IMR-90 (cell line): Measurements from ENCODE around the gene ZFAND2B. TPM values are rescaled to one million over a fixed set of nuclear protein-coding genes. Genes with fewer than 3 reads are reported as not detected.

Experiments used
- ATAC-seq: fragments of 200-7000 bp; cut with Tn5 transposase; 2 replicates; pipeline ENCODE4 v1.9.1; 2020; ENCODE audit warnings: low read depth, mild to moderate bottlenecking, moderate library complexity
- BruUV-seq: library from RNA; stranded (reverse); fragments of 400-500 nt; replicated peaks from 2 replicates; lab custom pipeline; 2021; lab: Mats Ljungman, UMichigan
- CTCF ChIA-PET: fragments of 300-600 bp; formaldehyde crosslinking; extraction: SDS; loops from one replicate; lab custom pipeline; 2021; ENCODE audit warnings: antibody characterized with exemption; lab: Yijun Ruan, JAX
- POLR2A ChIA-PET: fragments of 300-600 bp; sonication (Branson Sonifier 250); formaldehyde crosslinking; loops from one replicate; lab custom pipeline; 2022; ENCODE audit warnings: antibody characterized with exemption; ENCODE audit not compliant: unreplicated experiment; lab: Charles Lee
- DNase-seq: peaks from one replicate; pipeline ENCODE4 v3.0.0; 2013
- H2AFZ ChIP-seq: replicated peaks from 2 replicates; pipeline ENCODE3; 2013; ENCODE audit warnings: low read length, mild to moderate bottlenecking; ENCODE audit not compliant: poor library complexity
- H2AK5ac ChIP-seq: 2 replicates; pipeline ENCODE4 v1.6.1; 2013; ENCODE audit warnings: low read depth, low read length, inconsistent platforms
- H2AK9ac ChIP-seq: replicated peaks from 2 replicates; pipeline ENCODE3; 2013; ENCODE audit warnings: mild to moderate bottlenecking, low read depth, low read length, moderate library complexity; ENCODE audit not compliant: poor library complexity
- H2BK120ac ChIP-seq: 2 replicates; pipeline ENCODE4 v1.6.1; 2013; ENCODE audit warnings: low read depth, low read length, inconsistent platforms
- H2BK15ac ChIP-seq: 3 replicates; pipeline ENCODE4 v1.6.1; 2013; ENCODE audit warnings: low read depth, low read length, inconsistent platforms
- H2BK20ac ChIP-seq: 2 replicates; pipeline ENCODE4 v1.6.1; 2013; ENCODE audit warnings: low read depth, mild to moderate bottlenecking, inconsistent platforms, low read length, moderate library complexity
- H2BK5ac ChIP-seq: 2 replicates; pipeline ENCODE4 v1.6.1; 2013; ENCODE audit warnings: mild to moderate bottlenecking, low read depth, low read length, inconsistent platforms; ENCODE audit not compliant: poor library complexity, severe bottlenecking
- H3K14ac ChIP-seq: replicated peaks from 2 replicates; pipeline ENCODE4 v1.6.1; 2013; ENCODE audit warnings: low read depth, low read length, inconsistent platforms
- H3K18ac ChIP-seq: 2 replicates; pipeline ENCODE4 v1.6.1; 2013; ENCODE audit warnings: low read depth, low read length, control low read depth
- H3K23ac ChIP-seq: 2 replicates; pipeline ENCODE4 v1.6.1; 2013; ENCODE audit warnings: low read depth, low read length, inconsistent platforms
- H3K27ac ChIP-seq: 2 replicates; pipeline ENCODE4 v1.5.1; 2013; ENCODE audit warnings: mild to moderate bottlenecking, control low read depth, low read length; ENCODE audit not compliant: insufficient read depth
- H3K27me3 ChIP-seq: 2 replicates; pipeline ENCODE4 v1.6.1; 2013; ENCODE audit warnings: low read length; ENCODE audit not compliant: control insufficient read depth, insufficient read depth
- H3K36me3 ChIP-seq: 2 replicates; pipeline ENCODE4 v1.6.1; 2013; ENCODE audit warnings: low read length, mixed read lengths; ENCODE audit not compliant: control insufficient read depth, insufficient read depth
- H3K4ac ChIP-seq: 2 replicates; pipeline ENCODE4 v1.6.1; 2013; ENCODE audit warnings: low read depth, low read length, inconsistent platforms
- H3K4me1 ChIP-seq: 2 replicates; pipeline ENCODE4 v1.6.1; 2013; ENCODE audit warnings: low read length, mixed read lengths; ENCODE audit not compliant: control insufficient read depth, insufficient read depth
- H3K4me2 ChIP-seq: 2 replicates; pipeline ENCODE4 v1.6.1; 2013; ENCODE audit warnings: low read depth, mild to moderate bottlenecking, control low read depth, low read length, moderate library complexity
- H3K4me3 ChIP-seq: 2 replicates; pipeline ENCODE4 v1.5.1; 2013; ENCODE audit warnings: low read depth, mild to moderate bottlenecking, control low read depth, low read length, moderate library complexity; ENCODE audit not compliant: insufficient read depth
- H3K56ac ChIP-seq: 2 replicates; pipeline ENCODE4 v1.6.1; 2013; ENCODE audit warnings: low read length, inconsistent platforms; ENCODE audit not compliant: insufficient read depth; ENCODE audit errors: extremely low read depth
- H3K79me1 ChIP-seq, 2 experiments: 2 replicates each; pipeline ENCODE4 v1.6.1; 2013; ENCODE audit warnings: low read length in 2 of 2, inconsistent platforms in 1 of 2, low read depth in 1 of 2
- H3K9ac ChIP-seq: 2 replicates; pipeline ENCODE4 v1.6.1; 2013; ENCODE audit warnings: low read depth, low read length, control low read depth
- H3K9me1 ChIP-seq: 2 replicates; pipeline ENCODE4 v1.6.1; 2013; ENCODE audit warnings: low read length, inconsistent platforms; ENCODE audit not compliant: insufficient read depth
- H3K9me3 ChIP-seq: 2 replicates; pipeline ENCODE4 v1.6.1; 2013; ENCODE audit warnings: low read length; ENCODE audit not compliant: control insufficient read depth, insufficient read depth
- H4K20me1 ChIP-seq: 2 replicates; pipeline ENCODE4 v1.6.1; 2013; ENCODE audit warnings: low read length, inconsistent platforms; ENCODE audit not compliant: insufficient read depth
- H4K5ac ChIP-seq: 2 replicates; pipeline ENCODE4 v1.6.1; 2013; ENCODE audit warnings: mild to moderate bottlenecking, low read depth, low read length, control low read depth
- H4K8ac ChIP-seq, 2 experiments: 2 replicates each; pipeline ENCODE4 v1.6.1; 2013; ENCODE audit warnings: low read depth in 2 of 2, low read length in 2 of 2, control low read depth in 1 of 2, inconsistent platforms in 1 of 2
- H4K91ac ChIP-seq: 2 replicates; pipeline ENCODE4 v1.6.1; 2013; ENCODE audit warnings: low read depth, low read length, inconsistent platforms; ENCODE audit not compliant: insufficient read depth
- BHLHE40 ChIP-seq: fragments of 150-350 bp; IDR thresholded peaks from 2 replicates; pipeline ENCODE4 v1.6.1; 2016; ENCODE audit warnings: mild to moderate bottlenecking, low read depth, low read length
- CEBPB ChIP-seq: IDR thresholded peaks from 2 replicates; pipeline ENCODE4 v1.6.1; 2012; ENCODE audit warnings: low read depth, low read length, improper control_type of control experiment
- CHD1 ChIP-seq: IDR thresholded peaks from 2 replicates; pipeline ENCODE4 v1.6.1; 2012; ENCODE audit warnings: low read depth, low read length, improper control_type of control experiment
- CTCF ChIP-seq: conservative IDR thresholded peaks from 2 replicates; pipeline ENCODE4 v1.5.1; 2012; ENCODE audit warnings: mild to moderate bottlenecking, low read depth, low read length, improper control_type of control experiment
- ELK1 ChIP-seq: fragments of 150-350 bp; IDR thresholded peaks from 2 replicates; pipeline ENCODE4 v1.6.1; 2016; ENCODE audit warnings: low read depth, mild to moderate bottlenecking, low read length, moderate library complexity, borderline replicate concordance
- FOS ChIP-seq: fragments of 150-350 bp; IDR thresholded peaks from 2 replicates; pipeline ENCODE4 v1.6.1; 2016; ENCODE audit warnings: low read depth, low read length
- MAFK ChIP-seq: IDR thresholded peaks from 2 replicates; pipeline ENCODE4 v1.6.1; 2012; ENCODE audit warnings: low read depth, low read length, improper control_type of control experiment
- MAZ ChIP-seq: IDR thresholded peaks from 2 replicates; pipeline ENCODE4 v1.6.1; 2012; ENCODE audit warnings: low read depth, mild to moderate bottlenecking, low read length, improper control_type of control experiment, moderate library complexity, borderline replicate concordance
- MXI1 ChIP-seq: IDR thresholded peaks from 2 replicates; pipeline ENCODE4 v1.6.1; 2012; ENCODE audit warnings: low read depth, mild to moderate bottlenecking, low read length, moderate library complexity, borderline replicate concordance
- POLR2A ChIP-seq: IDR thresholded peaks from 2 replicates; pipeline ENCODE4 v1.6.1; 2012; ENCODE audit warnings: mild to moderate bottlenecking, low read depth, low read length
- RAD21 ChIP-seq: IDR thresholded peaks from 2 replicates; pipeline ENCODE4 v1.6.1; 2012; ENCODE audit warnings: low read length, improper control_type of control experiment
- RCOR1 ChIP-seq: IDR thresholded peaks from 2 replicates; pipeline ENCODE4 v1.6.1; 2012; ENCODE audit warnings: mild to moderate bottlenecking, low read length, improper control_type of control experiment; ENCODE audit not compliant: insufficient replicate concordance
- RFX5 ChIP-seq: IDR thresholded peaks from 2 replicates; pipeline ENCODE4 v1.8.0; 2012; ENCODE audit warnings: low read depth, mild to moderate bottlenecking, low read length, moderate library complexity
- SMC3 ChIP-seq: fragments of 150-350 bp; IDR thresholded peaks from 2 replicates; pipeline ENCODE4 v1.6.1; 2016; ENCODE audit warnings: low read depth, mild to moderate bottlenecking, antibody characterized with exemption, low read length, moderate library complexity
- USF2 ChIP-seq: fragments of 150-350 bp; IDR thresholded peaks from 2 replicates; pipeline ENCODE4 v1.6.1; 2017; ENCODE audit warnings: mild to moderate bottlenecking, antibody characterized with exemption, low read length, low read depth
- WGBS, 2 experiments: methylation state at CpG; one replicate each; pipeline versions ENCODE4 v1.1.5 to v1.1.7; 2013; ENCODE audit warnings: missing lambda C conversion rate in 2 of 2; ENCODE audit not compliant: insufficient read length in 1 of 2; ENCODE audit errors: extremely low coverage in 2 of 2; 5-methylcytosine and 5-hydroxymethylcytosine counted together
- dilution Hi-C: fragments of 300-500 bp; cut with HindIII; formaldehyde crosslinking; loops from one replicate; pipeline ENCODE4 v1.14.3; 2018; ENCODE audit warnings: low sequenced_read_pairs; ENCODE audit not compliant: unreplicated experiment
- in situ Hi-C: fragments of 300-500 bp; cut with MboI; formaldehyde crosslinking; loops from 3 replicates; pipeline ENCODE4 v1.14.3; 2019; ENCODE audit warnings: low sequenced_read_pairs, inconsistent platforms, mixed read lengths
- intact Hi-C: fragments of 100-400 bp; cut with micrococcal nuclease; formaldehyde crosslinking; loops from 2 replicates; pipeline ENCODE4 v1.10.0; 2022
- polyA plus RNA-seq, 3 experiments: library from polyadenylated mRNA; depleted of rRNA; stranded (reverse); fragments of >200 nt; gene quantifications; 2 replicates each; pipeline ENCODE4 v1.2.3, GENCODE V29; 2012; ENCODE audit warnings: low replicate concordance in 1 of 3
- total RNA-seq: library from RNA; depleted of rRNA; stranded (reverse); fragments of >200 nt; gene quantifications from 2 replicates; pipeline ENCODE4 v1.2.3, GENCODE V29; 2012

ZFAND2B gene
- total and polyA plus RNA-seq, 2 of the 4 experiments (the other 2 are of a cell fraction): 25.5 to 38.3 TPM

- Histone ChIP-seq H3K9me3 (no peaks in the 10 kb centered on the region), H3K27ac (no peak overlapping the region), H2BK15ac (no peak overlapping the region), H3K4ac (no peak overlapping the region), H3K4me3 (no peak overlapping the region), H3K18ac (no peak overlapping the region), H3K14ac (no peak overlapping the region), H2BK5ac (no peak overlapping the region), H4K20me1 (no peaks in the 10 kb centered on the region), H2BK120ac (no peak overlapping the region), H3K9ac (no peak overlapping the region), H3K23ac (no peak overlapping the region), H4K5ac (no peak overlapping the region), H2BK20ac (no peak overlapping the region), H3K79me1 (peaks cover 2 to 17% of the 10 kb centered on the region in 2 experiments; a peak in 2 of 4 replicates), H3K27me3 (no peaks in the 10 kb centered on the region), H4K8ac (no peak overlapping the region), H3K9me1 (no peaks in the 10 kb centered on the region; the same call in 1 of the 2 replicates), H3K56ac (no peak overlapping the region), H3K4me1 (peaks cover 2% of the 10 kb centered on the region; the same call in 1 of the 2 replicates), H2AFZ (no peak overlapping the region), H3K4me2 (no peak overlapping the region), H4K91ac (no peak overlapping the region), H2AK9ac (no peak overlapping the region), H3K36me3 (no peaks in the 10 kb centered on the region), H2AK5ac (no peak overlapping the region)
- WGBS, 2 experiments: 60% methylated on average over 1 of the region's 6 CpGs; no CpG with 5 or more reads in 1 of the 2 experiments
- TF ChIP-seq BHLHE40: no peak
- TF ChIP-seq POLR2A: no peak
- TF ChIP-seq RFX5: no peak
- TF ChIP-seq MAZ: no peak
- no peak for TF ChIP-seq USF2
- TF ChIP-seq FOS: no peak
- TF ChIP-seq CEBPB: no peak
- TF ChIP-seq CTCF: no peak
- TF ChIP-seq SMC3: no peak
- no peak for TF ChIP-seq ELK1
- TF ChIP-seq RAD21: no peak
- no peak for TF ChIP-seq RCOR1
- TF ChIP-seq MXI1: no peak
- TF ChIP-seq MAFK: no peak
- TF ChIP-seq CHD1: no peak
- dilution Hi-C loops: no loop called here
- no TSS peak for BruUV-seq
- ATAC-seq (no peak), DNase-seq (no peak)
- CTCF ChIA-PET: interaction anchor here (0.6 kb wide), 1 partner anchor 8 kb away, joined by 3 read pairs; no protein-coding TSS in a partner anchor
- POLR2A ChIA-PET: no interaction called here
- in situ Hi-C loops: no loop called here
- intact Hi-C loops: no loop called here
These were observed 43.4 kb upstream of the ZFAND2B start for GRCh38 chr2:219163156-219163555.
